Activated T-helper 2 cell treated with anti-CD3 and anti-CD28 coated beads, Interferon-gamma antibody, Interleukin-2, Interleukin-4, amounts not matched to agents 10 μg/mL and 5 μg/mL and 100 μg/mL, durations not matched to agents 14 hours and 24 hours and 36 hours (primary cell): ENCODE results near the gene KRTAP10-9. TPM values are rescaled to one million over a fixed set of nuclear protein-coding genes. Genes with fewer than 3 reads are reported as not detected.
"Not testable (repeated sequence)": the region's sequence is repeated elsewhere in the genome, so short reads cannot be mapped to it uniquely, and the experiment has no call there.

Experiments used
- DNase-seq: peaks from one replicate; pipeline ENCODE4 v3.0.0; 2021; ENCODE audit warnings: low spot score
- H3K27ac Mint-ChIP-seq: one replicate; pipeline ENCODE4 v1.8.0; 2021; ENCODE audit warnings: mixed read lengths
- H3K27me3 Mint-ChIP-seq: one replicate; pipeline ENCODE4 v1.8.0; 2021; ENCODE audit warnings: low read depth, mixed read lengths
- H3K36me3 Mint-ChIP-seq: one replicate; pipeline ENCODE4 v1.8.0; 2021; ENCODE audit warnings: low read depth, mixed read lengths
- H3K4me1 Mint-ChIP-seq: one replicate; pipeline ENCODE4 v1.8.0; 2021; ENCODE audit warnings: low read depth, mixed read lengths
- H3K4me3 Mint-ChIP-seq: one replicate; pipeline ENCODE4 v1.8.0; 2021; ENCODE audit warnings: low read depth, mild to moderate bottlenecking, moderate library complexity, mixed read lengths
- H3K9me3 Mint-ChIP-seq: one replicate; pipeline ENCODE4 v1.8.0; 2021; ENCODE audit warnings: mixed read lengths
- intact Hi-C: fragments of 100-400 bp; cut with micrococcal nuclease; formaldehyde crosslinking; loops from one replicate; pipeline ENCODE4 v1.15.1; 2023
- total RNA-seq: library from RNA; stranded (reverse); gene quantifications from 2 replicates; pipeline ENCODE4 v1.2.3, GENCODE V29; 2022

The KRTAP10-9 gene
- total RNA-seq, 1 donor from 2014 or later = not detected

DNA sequence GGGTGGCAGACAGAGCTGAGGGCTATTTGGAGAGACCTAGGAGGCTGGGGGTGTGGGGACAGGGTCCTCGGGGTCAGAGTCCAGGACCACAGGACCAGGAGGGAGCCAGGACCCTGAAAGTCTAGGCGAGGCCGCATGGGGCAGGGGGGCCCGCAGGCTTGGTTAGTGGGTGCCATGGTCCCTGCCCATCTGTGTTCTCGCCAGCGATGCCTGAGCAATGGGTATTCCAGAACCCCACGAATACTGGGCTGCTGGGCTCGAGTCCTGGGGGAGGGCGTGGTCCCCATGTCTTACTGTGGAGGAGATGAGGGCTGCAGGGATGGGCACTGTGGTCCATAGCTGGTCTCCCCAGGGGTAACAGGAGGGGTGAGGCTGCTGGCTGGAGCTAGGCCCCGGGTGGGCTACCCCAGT lies 36.6 kb upstream of the KRTAP10-9 start:
- Mint-ChIP-seq H3K27me3 (peaks cover 14% of the 10 kb centered on the region), H3K4me1 (no peaks in the 10 kb centered on the region)
- intact Hi-C loops = no loop called here

DNA sequence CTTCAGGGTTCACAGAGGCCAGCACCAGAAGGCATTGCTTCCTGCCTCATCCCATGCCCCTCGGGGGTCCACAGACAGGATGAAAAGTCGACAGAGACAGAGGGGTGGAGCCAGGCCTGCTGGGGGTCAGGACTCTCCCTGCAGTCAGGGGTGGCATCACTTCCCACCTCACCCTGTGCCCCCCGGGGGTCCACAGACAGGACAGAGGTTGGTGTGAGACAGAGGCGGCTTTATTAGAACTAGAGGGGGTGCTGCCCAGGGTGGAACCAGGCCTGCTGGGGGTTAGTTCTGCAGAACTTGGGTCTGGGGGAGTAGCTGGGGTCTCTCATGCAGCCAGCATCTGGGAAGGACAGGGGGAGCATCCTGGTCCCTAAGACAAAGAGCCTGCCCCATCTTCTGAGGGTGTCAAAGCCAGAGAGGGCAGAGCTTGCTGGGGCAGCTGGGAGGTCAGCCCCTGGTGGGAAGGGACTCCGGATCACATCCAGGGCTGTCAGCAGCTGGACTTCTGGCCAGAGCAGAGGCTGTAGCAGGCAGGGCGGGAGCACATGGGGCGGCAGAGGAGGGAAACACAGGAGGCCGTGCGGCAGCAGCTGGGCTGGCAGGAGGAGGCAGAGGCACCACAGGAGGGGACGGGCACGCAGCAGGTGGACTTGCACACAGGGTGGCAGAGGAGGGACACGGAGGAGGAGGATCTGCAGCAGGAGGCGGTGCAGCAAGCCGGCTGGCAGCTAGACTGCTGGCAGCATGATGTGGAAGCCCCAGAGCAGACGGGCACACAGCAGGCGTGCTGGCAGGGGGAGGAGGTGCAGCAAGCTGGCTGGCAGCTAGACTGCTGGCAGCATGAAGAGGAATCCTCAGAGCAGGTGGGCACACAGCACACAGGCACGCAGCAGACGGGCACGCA lies 35.7 kb upstream of the KRTAP10-9 start:
- H3K4me3 Mint-ChIP-seq, H3K27me3 Mint-ChIP-seq, intact Hi-C loops, H3K36me3 Mint-ChIP-seq, H3K9me3 Mint-ChIP-seq, H3K27ac Mint-ChIP-seq, H3K4me1 Mint-ChIP-seq, DNase-seq: not testable (repeated sequence)

More for the DNA sequence above, 36.6 kb upstream of the KRTAP10-9 start:
- Mint-ChIP-seq H3K9me3 (no peaks in the 10 kb centered on the region), H3K36me3 (no peaks in the 10 kb centered on the region), H3K4me3 (no peak overlapping the region), H3K27ac (no peak overlapping the region)
- DNase-seq = no peak

DNA sequence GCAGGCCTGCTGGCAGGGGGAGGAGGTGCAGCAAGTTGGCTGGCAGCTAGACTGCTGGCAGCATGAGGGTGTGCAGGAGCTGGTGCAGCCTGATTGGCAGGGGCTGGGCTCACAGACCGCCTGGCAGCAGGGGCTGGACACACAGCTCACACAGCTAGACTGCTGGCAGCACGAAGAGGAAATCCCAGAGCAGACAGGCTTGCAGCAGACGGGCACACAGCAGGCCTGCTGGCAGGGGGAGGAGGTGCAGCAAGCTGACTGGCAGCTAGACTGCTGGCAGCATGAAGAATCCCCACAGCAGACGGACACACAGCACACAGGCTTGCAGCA lies 35.1 kb upstream of the KRTAP10-9 start:
- DNase-seq, H3K36me3 Mint-ChIP-seq, H3K27ac Mint-ChIP-seq, H3K4me1 Mint-ChIP-seq, H3K27me3 Mint-ChIP-seq, intact Hi-C loops, H3K9me3 Mint-ChIP-seq, H3K4me3 Mint-ChIP-seq: not testable (repeated sequence)

DNA sequence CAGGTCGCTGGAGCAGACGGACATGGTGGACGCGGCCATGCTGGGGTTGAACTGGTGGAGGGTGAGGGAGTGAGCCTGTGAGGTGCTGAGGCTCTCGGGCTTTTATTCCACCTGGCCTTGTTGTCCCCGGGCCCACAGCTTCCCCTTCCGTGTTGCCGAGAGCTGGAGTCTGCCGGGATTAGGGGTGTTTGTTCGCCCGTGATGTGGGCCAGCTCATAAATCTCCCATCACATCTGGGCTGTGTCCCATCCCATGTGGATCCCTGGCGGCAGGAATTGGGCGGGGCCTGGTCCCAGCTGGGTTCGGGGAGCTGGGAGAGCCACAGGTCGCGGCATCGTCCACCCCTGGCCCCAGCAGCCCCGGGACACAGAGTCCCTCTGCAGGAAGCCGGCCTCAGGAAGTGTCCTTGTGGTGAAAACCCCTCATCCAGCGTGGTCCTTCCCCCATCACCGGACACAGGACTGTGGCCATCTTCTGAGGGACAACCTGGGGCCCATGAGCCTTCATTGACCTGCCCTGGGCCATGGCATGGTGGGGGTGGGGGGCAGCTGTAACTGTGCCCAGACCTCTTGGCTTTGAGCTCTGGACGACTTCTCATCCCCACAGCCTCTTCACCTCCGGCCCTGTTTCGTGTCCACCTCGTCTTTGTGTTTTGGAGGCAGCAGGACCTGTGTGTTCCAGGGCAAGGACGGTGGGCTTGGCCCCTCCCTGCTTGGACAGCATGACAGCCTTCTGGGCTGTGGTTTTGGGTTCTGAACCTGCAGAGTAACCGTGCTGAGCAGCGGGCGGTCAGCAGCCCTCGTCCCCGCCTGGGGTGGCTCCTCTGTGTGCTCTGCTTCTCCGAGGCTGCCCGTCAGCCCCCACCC lies 34.2 kb upstream of the KRTAP10-9 start, which contains the start of gene KRTAP10-6:
KRTAP10-6 (minus strand) TSS at position 60 of the 866 bp plus-strand sequence; CDS start at position 39, 21 bp downstream.
- no peak for DNase-seq
- H3K4me1 Mint-ChIP-seq = no peaks in the 10 kb centered on the region
- intact Hi-C loops = no loop called here

DNA sequence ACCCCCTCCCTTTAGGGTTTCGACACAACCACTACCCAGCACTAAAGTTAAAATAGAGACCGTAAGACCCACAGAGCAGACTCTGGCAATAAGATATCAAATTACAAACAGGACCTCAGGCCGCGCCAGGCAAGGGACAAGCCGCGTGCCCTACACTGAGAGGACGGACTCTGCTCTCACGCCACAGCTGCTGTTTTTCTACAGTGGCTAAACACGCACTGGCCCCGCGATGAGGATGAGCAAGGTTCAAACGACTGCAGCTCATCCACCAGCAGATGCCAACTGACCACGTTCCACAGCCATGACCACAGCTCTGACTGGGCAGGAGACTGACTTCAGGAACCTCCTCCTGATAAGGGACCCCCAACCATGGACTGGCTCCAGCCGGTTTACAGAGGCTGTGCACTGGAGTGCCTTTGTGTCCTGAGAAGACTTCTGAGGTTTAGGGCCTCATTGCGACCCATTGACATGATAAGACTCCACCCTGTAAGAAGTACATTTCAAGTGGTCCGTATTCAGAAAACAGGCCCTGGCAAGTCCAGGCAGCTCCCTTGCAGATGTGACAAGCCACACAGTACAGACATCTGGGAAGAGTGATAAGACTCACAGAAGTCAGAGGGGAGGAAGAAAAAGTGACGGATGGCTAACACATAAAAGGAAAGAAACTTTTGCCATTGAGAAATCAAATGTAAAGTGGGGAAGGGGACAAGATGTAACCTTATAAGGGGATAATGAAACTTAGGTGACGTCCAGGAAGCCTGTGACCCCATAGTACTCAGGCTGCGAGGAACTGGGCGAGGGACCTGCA lies 33.1 kb upstream of the KRTAP10-9 start:
- no peaks in the 10 kb centered on the region for H3K4me1 Mint-ChIP-seq
- DNase-seq = no peak
- no peak overlapping the region for H3K27ac Mint-ChIP-seq
- H3K36me3 Mint-ChIP-seq = no peaks in the 10 kb centered on the region
- no peaks in the 10 kb centered on the region for H3K9me3 Mint-ChIP-seq
- H3K27me3 Mint-ChIP-seq = peaks cover 2% of the 10 kb centered on the region
- intact Hi-C loops = no loop called here
- no peak overlapping the region for H3K4me3 Mint-ChIP-seq

More for the DNA sequence above, 34.2 kb upstream of the KRTAP10-9 start, which contains the start of gene KRTAP10-6:
- H3K4me3 Mint-ChIP-seq = no peak within 1 kb of the TSS
- peaks cover 5% of the 10 kb centered on the region for H3K27me3 Mint-ChIP-seq
- no peaks in the 10 kb centered on the region for H3K9me3 Mint-ChIP-seq
- no peaks in the 10 kb centered on the region for H3K36me3 Mint-ChIP-seq
- H3K27ac Mint-ChIP-seq = no peak within 1 kb of the TSS

DNA sequence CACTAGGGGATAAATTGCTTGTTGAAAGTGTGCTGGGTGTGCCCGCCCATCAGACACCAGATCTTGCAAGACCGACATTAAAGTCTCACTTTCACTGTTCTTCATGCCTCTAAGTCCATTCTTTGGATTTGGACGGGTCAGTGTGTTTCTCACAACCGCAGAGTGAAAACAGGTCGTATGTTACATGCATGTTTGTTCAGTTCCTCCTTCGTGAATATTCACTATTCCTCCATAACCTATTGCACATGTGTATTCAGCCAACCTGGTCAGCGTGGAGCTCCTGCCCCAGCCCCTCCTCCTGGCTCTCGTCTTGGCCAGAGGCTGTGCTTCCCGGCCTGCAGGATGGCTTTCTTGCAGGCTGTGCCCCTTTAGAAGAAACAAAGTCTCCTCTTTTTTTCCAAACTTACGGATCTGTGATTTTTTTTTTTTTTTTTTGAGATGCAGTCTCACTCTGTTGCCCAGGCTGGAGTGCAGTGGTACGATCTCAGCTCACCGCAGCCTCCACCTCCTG lies 32.4 kb upstream of the KRTAP10-9 start:
- Mint-ChIP-seq H3K27ac (no peak overlapping the region), H3K4me3 (no peak overlapping the region), H3K4me1 (no peaks in the 10 kb centered on the region), H3K9me3 (no peaks in the 10 kb centered on the region), H3K27me3 (peaks cover 2% of the 10 kb centered on the region), H3K36me3 (no peaks in the 10 kb centered on the region)
- intact Hi-C loops = no loop called here
- no peak for DNase-seq

DNA sequence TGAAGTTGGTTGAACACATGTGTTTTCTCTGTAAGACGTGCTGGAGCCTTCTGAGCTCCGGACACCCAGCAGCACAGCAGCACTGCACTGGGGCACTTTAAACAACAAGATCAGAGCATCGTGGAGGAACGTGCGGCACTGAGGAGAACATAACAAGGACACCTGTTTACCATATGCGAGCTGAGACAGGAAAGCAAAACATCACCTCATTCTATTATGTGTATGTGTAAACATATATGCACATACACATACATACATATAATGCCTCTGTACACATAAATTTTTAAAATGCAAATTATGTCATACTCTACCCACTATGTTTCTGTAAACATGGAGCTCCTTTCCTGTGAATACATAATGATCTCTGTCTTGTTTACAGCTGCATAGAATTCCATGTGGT lies 31.4 kb upstream of the KRTAP10-9 start:
- H3K9me3 Mint-ChIP-seq = no peaks in the 10 kb centered on the region

DNA sequence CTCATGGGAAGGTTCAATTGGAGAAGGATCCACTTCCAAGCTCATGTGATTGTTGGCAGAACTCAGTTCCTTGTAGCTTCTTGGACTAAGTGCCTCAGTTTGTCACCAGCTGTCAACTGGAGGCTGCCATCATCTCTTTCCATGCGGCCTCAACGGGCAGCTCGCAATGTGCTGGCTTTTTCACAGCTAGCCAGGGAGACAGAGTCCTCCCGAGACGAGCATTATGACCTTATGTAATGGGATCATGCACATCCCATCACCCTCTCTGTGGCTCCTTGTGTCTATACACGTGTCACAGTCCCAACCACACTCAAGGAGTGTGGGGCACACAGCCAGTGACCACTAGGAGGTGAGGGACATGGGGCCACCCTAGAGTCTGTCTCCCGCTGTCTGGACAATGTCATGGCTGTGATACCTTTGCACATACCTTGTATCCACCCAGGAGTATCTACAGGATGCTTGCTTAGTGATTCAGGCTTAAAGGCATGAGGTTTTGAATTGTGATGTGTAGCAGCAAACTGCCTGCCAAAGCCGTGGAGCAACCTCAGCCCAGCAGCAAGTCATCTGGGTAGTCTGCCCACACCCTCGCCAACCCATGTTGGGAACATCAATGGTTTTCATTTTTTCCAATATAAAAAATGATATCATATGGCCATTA lies 30.7 kb upstream of the KRTAP10-9 start:
- intact Hi-C loops = no loop called here
- Mint-ChIP-seq H3K27ac (no peak overlapping the region), H3K27me3 (peaks cover 2% of the 10 kb centered on the region), H3K4me3 (no peak overlapping the region), H3K36me3 (no peaks in the 10 kb centered on the region), H3K9me3 (no peaks in the 10 kb centered on the region), H3K4me1 (no peaks in the 10 kb centered on the region)
- no peak for DNase-seq

More for the DNA sequence above, 31.4 kb upstream of the KRTAP10-9 start:
- DNase-seq = no peak
- H3K27me3 Mint-ChIP-seq = peaks cover 2% of the 10 kb centered on the region
- H3K4me3 Mint-ChIP-seq = no peak overlapping the region
- H3K27ac Mint-ChIP-seq = no peak overlapping the region
- no peaks in the 10 kb centered on the region for H3K36me3 Mint-ChIP-seq
- intact Hi-C loops = no loop called here
- no peaks in the 10 kb centered on the region for H3K4me1 Mint-ChIP-seq

DNA sequence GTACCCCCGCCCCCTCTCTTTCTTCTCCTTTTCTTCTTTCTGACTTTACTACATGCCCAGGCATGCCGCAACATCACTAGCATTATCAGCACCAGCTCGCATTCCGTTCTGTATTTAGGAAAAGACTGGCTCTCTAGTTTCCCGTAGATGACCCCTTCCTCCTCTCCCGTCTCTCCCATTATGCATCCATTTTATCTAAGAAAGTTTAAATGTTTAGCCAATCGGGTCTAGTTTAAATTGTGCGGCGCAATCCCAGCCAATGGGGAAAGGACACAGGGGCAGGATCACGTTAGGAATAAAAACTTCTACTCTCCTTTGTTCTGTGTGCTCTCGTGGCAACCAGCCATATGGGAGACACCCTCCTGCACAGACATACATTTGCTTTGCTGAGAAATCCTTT lies 28.8 kb upstream of the KRTAP10-9 start:
- peaks cover 2% of the 10 kb centered on the region for H3K27me3 Mint-ChIP-seq
- no peak overlapping the region for H3K4me3 Mint-ChIP-seq
- H3K36me3 Mint-ChIP-seq = no peaks in the 10 kb centered on the region
- H3K27ac Mint-ChIP-seq = no peak overlapping the region
- H3K9me3 Mint-ChIP-seq = no peaks in the 10 kb centered on the region
- no peak for DNase-seq
- H3K4me1 Mint-ChIP-seq = no peaks in the 10 kb centered on the region
- intact Hi-C loops = no loop called here

DNA sequence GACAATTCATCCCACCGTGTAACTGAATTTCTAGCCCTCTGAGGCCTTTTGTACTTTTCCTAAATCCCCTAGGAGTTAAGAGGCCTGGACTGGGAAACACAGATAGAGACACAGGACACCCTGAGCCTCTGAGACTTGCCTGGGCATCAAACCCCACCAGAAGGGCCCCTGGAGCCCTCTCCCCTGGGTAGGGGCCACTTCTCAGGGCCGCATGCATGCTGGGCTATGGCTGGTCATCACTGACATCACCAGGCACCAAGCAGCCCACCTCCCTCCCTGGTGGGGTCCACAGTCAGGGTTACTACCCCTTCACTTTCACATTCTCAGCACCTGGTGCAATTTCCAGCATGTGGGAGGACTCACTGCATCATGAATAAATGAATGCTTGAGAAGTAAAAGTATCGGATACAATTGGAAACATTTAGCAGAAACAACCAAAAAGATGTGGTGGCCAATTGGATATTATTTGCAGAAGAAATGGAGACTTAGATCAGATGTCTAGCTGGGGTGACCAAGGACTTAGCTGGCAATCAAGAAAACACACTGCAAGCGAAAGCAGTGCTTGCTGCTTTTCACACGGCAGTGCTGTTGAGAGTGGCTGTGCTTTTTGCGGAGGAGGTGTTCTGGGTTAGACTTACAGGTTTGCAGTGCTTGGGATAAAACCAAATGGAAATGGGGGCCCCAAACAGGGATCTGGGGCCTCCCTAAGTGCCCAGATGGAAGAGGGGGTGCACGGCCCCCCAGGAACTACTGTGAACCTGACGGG lies 27.4 kb upstream of the KRTAP10-9 start:
- no peak for DNase-seq
- Mint-ChIP-seq H3K27me3 (peaks cover 2% of the 10 kb centered on the region), H3K36me3 (no peaks in the 10 kb centered on the region), H3K27ac (no peak overlapping the region), H3K4me1 (no peaks in the 10 kb centered on the region), H3K9me3 (no peaks in the 10 kb centered on the region), H3K4me3 (no peak overlapping the region)
- intact Hi-C loops = no loop called here

DNA sequence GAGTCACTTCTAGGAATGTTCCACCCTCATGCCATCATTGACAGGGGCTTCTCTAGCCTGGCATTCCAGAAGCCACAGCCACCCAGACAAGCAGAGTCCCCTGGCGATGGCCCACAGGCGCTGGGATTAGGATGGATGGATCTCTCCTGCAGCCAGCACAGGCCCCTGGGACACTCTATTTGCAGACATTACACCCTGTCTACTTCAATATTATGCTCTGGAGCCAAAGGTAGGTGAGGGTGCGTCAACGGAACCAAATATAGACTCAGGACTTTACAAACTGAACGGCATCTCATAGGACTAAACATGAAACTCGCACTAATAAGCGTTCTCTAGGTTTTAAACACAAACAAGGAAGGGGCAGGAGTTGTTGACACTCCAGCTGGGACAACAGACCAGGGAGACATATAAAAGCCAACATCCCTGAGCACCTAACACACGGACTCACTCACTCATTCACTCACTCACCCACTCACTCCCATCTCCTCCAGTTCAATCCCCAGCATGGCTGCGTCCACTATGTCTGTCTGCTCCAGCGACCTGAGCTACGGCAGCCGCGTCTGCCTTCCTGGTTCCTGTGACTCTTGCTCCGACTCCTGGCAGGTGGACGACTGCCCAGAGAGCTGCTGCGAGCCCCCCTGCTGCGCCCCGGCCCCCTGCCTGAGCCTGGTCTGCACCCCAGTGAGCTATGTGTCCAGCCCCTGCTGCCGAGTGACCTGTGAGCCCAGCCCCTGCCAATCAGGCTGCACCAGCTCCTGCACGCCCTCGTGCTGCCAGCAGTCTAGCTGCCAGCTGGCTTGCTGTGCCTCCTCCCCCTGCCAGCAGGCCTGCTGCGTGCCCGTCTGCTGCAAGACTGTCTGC lies 26.5 kb upstream of the KRTAP10-9 start, which contains the start of gene KRTAP10-7:
KRTAP10-7 (plus strand) TSS at position 480 of the 861 bp plus-strand sequence; CDS start at position 505, 25 bp downstream.
- H3K27ac Mint-ChIP-seq, H3K4me1 Mint-ChIP-seq, DNase-seq, H3K9me3 Mint-ChIP-seq, H3K27me3 Mint-ChIP-seq, intact Hi-C loops, H3K4me3 Mint-ChIP-seq, H3K36me3 Mint-ChIP-seq: not testable (repeated sequence)
